GM12872 (cell line): Measurements from ENCODE around the gene BBC3.

Experiments
- CTCF ChIP-seq: IDR thresholded peaks from 3 replicates; pipeline ENCODE4 v1.5.1; 2011; ENCODE audit warnings: low read depth, mild to moderate bottlenecking, low read length, moderate library complexity; ENCODE audit not compliant: insufficient read depth

Gene BBC3

GRCh38 chr19:47231215-47232054 is 436 bp upstream of the BBC3 start:
- TF ChIP-seq CTCF, result no peak

GRCh38 chr19:47230054-47230920 is 712 bp downstream of the BBC3 start:
- TF ChIP-seq CTCF, result peak; percentile 70

GRCh38 chr19:47229676-47230053 is 1.3 kb downstream of the BBC3 start:
- no peak for TF ChIP-seq CTCF

DNA sequence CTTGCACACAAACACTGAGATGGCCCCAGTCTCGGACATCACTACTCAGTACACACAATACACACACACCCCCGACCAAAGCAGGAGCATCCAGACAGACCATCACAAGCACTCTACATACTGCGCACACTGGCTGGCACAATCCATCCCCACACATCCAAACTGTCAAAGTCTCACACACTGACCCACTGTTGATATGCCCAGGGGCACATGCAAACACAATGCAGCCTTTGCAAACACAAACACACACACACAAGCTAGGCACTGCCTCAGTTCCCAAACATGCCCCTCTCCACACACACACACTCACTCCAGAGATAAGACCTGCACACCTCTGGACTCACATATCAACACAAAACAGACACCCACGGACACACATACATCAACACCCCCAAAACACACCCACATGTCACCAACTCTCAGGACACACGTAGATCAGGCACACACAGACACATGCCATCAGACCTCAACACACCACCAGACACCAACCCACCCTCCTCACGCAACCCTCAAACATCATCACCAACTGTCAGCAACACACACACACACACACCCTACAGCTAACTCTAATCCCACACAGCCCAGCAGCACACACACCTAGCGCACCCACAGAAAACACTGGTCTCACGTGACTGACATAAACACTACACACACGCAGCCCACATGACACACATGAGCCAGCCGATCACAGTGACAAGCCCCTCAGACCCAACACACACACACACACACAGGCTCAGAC is 1.9 kb downstream of the BBC3 start:
- TF ChIP-seq CTCF, result no peak

GRCh38 chr19:47228168-47228936 is 2.6 kb downstream of the BBC3 start:
- TF ChIP-seq CTCF, result no peak

DNA sequence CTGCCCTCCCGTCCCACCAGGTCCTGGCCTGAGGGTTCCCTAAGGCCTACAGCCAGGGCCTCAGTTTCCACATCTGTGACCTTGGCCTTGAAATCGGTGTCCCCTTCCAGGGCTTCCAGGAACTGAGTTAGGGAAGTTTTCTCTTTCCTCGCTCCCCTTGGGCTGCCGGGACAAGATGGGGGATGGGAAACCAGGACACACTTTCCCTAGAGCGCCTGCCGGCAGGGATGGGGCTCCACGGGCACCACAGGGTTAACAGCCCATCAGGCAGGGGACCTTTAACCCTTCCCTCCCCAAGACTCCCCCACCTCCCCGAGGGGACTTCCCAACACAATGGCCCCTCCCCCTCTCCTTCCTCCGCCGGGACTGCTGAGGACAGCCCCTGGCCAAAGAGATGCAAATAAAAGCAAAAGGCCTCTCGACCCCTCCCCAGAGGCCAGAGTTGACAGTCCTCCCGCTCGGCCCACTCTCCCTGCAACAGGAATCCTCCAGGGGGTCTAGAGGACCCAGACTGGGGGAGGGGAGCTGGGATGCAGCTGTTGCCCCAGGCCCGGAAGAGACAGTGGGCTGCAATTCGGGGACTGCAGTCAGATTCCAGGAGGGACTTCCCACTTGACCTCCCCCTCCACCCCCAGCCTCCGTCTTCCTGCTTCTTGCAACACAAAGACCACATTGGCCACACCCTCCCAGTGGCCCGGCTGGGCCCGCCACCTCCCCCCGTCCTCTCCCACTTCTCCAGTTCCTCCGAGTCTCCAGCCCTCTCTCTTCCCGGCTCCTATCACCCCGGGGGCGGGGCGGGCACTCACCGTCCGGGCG is 3.4 kb downstream of the BBC3 start:
- no peak for TF ChIP-seq CTCF
